ENCODE measurements around the gene ADM2. TPM values are rescaled to one million over a fixed set of nuclear protein-coding genes. Genes with fewer than 3 reads are reported as not detected.

The ADM2 gene
- total RNA-seq, 4 donors from 2014 or later, result 0.53 TPM; not detected in 3

DNA sequence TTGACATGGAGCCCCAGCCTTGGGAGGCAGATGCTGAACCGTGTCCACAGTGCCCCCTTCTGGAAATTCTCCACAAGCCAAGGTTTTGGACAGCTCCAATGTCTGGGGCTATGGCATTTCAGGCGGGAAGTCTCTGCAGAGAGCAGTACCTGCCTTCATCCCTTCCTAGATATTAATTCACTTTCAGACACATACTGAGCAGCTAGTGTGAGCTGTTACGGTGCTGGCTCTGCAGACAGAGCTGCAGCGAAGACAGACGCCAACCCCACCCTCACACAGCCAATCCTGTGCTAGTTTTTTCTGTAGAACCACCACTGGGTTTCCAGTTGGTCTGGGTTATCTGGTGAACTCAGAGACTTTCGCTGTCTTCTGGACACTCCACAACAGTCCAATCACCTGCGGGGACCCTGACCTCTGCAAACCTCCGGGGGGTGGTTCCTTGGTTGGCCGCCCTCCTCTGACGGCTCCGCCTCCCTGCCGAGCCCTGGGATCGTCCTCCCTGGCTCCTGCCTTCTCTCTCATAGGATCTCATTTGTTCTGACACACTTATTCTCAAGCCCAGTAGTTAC is 17.1 kb downstream of the ADM2 start:
- no peak overlapping the region for H3K4me3 ChIP-seq
- peaks cover 0 to 12% of the 10 kb centered on the region in 2 donors for H3K36me3 ChIP-seq
- in situ Hi-C loops (cut with MboI; ENCODE audit: low sequenced_read_pairs in 4 of 4) (loop anchor here in 1 of 4 donors (10.0 kb wide), 1 partner anchor 114 kb away; no protein-coding TSS in a partner anchor), intact Hi-C loops (cut with DNase I; ENCODE audit: low total_unique reads) (no loop called here)
- H3K4me1 ChIP-seq, result no peaks in the 10 kb centered on the region
- ATAC-seq (peak; percentile 47 to 51), DNase-seq (no peak)
- H3K27ac ChIP-seq, result no peak overlapping the region
- H3K27me3 ChIP-seq, result no peaks in the 10 kb centered on the region
- TF ChIP-seq CTCF (IDR thresholded peaks at IDR 0.05 in 4 of 5, conservative IDR thresholded peaks at IDR 0.05 in 1 of 5) (peak in 3 of 5 experiments; percentile 27 to 49 (median 36)), POLR2A (IDR thresholded peaks at IDR 0.05) (no peak)
- H3K9me3 ChIP-seq, result no peaks in the 10 kb centered on the region

DNA sequence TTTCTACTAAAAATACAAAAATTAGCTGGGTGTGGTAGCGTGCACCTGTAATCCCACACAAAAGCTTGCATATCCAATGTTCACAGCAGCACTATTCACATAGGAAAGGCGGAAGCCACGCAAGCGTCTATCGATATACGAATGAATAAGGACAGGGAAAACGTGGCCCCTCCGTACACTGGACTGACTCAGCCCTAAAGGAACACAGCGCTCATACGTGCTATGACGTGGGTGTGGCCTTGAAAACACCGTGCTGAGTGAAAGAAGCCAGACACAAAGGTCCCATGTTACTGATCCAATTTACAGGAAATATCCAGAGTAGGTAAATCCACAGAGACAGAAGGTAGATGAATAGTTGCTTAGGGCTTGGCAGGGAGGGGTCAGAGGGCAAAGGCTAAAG is 19.1 kb downstream of the ADM2 start:
- H3K9me3 ChIP-seq, result no peaks in the 10 kb centered on the region
- in situ Hi-C loops (cut with MboI; ENCODE audit: low sequenced_read_pairs in 4 of 4), result no loop called here
- TF ChIP-seq POLR2A (IDR thresholded peaks at IDR 0.05) (no peak), CTCF (IDR thresholded peaks at IDR 0.05 in 4 of 5, conservative IDR thresholded peaks at IDR 0.05 in 1 of 5) (no peak)
- H3K36me3 ChIP-seq, result peaks cover 0 to 25% of the 10 kb centered on the region in 2 donors
- no peak overlapping the region for H3K4me3 ChIP-seq
- H3K27ac ChIP-seq, result no peak overlapping the region
- DNase-seq (no peak), ATAC-seq (no peak)
- intact Hi-C loops (cut with DNase I; ENCODE audit: low total_unique reads), result loop anchor here (10.0 kb wide), 1 partner anchor 646 kb away; the partner anchor contains the start of gene ZBED4
- H3K27me3 ChIP-seq, result no peaks in the 10 kb centered on the region
- no peaks in the 10 kb centered on the region for H3K4me1 ChIP-seq

- ATAC-seq (no peak), DNase-seq (no peak)
- Histone ChIP-seq H3K4me3 (no peak overlapping the region), H3K27me3 (no peaks in the 10 kb centered on the region), H3K36me3 (peaks cover 0 to 31% of the 10 kb centered on the region in 2 donors), H3K9me3 (no peaks in the 10 kb centered on the region), H3K27ac (no peak overlapping the region), H3K4me1 (peaks cover 6 to 11% of the 10 kb centered on the region in 2 donors)
- in situ Hi-C loops (cut with MboI; ENCODE audit: low sequenced_read_pairs in 4 of 4) (no loop called here), intact Hi-C loops (cut with DNase I; ENCODE audit: low total_unique reads) (loop anchor here (10.0 kb wide), 1 partner anchor 647 kb away; the partner anchor contains the start of gene ZBED4)
- no peak for TF ChIP-seq POLR2A (IDR thresholded peaks at IDR 0.05)
- no peak for TF ChIP-seq CTCF (IDR thresholded peaks at IDR 0.05 in 4 of 5, conservative IDR thresholded peaks at IDR 0.05 in 1 of 5)
Measured at GRCh38 chr22:50502096-50502495, 20.8 kb downstream of the ADM2 start.

- Histone ChIP-seq H3K9me3 (no peaks in the 10 kb centered on the region), H3K4me3 (no peak overlapping the region), H3K27ac (no peak overlapping the region), H3K27me3 (no peaks in the 10 kb centered on the region), H3K36me3 (peaks cover 0 to 31% of the 10 kb centered on the region in 2 donors), H3K4me1 (peaks cover 6 to 12% of the 10 kb centered on the region in 2 donors)
- in situ Hi-C loops (cut with MboI; ENCODE audit: low sequenced_read_pairs in 4 of 4), result no loop called here
- TF ChIP-seq CTCF (IDR thresholded peaks at IDR 0.05 in 4 of 5, conservative IDR thresholded peaks at IDR 0.05 in 1 of 5) (no peak), POLR2A (IDR thresholded peaks at IDR 0.05) (no peak)
- DNase-seq, result no peak
- intact Hi-C loops (cut with DNase I; ENCODE audit: low total_unique reads), result loop anchor here (10.0 kb wide), 1 partner anchor 648 kb away; the partner anchor contains the start of gene ZBED4
- ATAC-seq, result no peak
Measured at GRCh38 chr22:50502628-50503474, 21.5 kb downstream of the ADM2 start.
